ENCODE measurements around the gene CLRN1.
A peak's percentile ranks its signal among the peaks of the same experiment; 100 is the strongest.

Gene CLRN1

GRCh38 chr3:150885535-150885934 lies 87.0 kb downstream of the CLRN1 start:
- H3K4me3 ChIP-seq (replicated peaks; ENCODE audit: low read depth, low read length): no peak overlapping the region
- no peak for DNase-seq (ENCODE audit: low read depth)
- TF ChIP-seq CTCF (IDR thresholded peaks at IDR 0.05; ENCODE audit: low read length, missing control alignments): no peak

- TF ChIP-seq CTCF (IDR thresholded peaks at IDR 0.05; ENCODE audit: low read length, missing control alignments): no peak
- no peak for DNase-seq (ENCODE audit: low read depth)
These were observed 93.4 kb downstream of the CLRN1 start for GRCh38 chr3:150878996-150879575.

GRCh38 chr3:150878290-150878689 lies 94.2 kb downstream of the CLRN1 start:
- H3K4me3 ChIP-seq (replicated peaks; ENCODE audit: low read depth, low read length): no peak overlapping the region
- no peak for DNase-seq (ENCODE audit: low read depth)
- no peak for TF ChIP-seq CTCF (IDR thresholded peaks at IDR 0.05; ENCODE audit: low read length, missing control alignments)

More at GRCh38 chr3:150878996-150879575, 93.4 kb downstream of the CLRN1 start:
- no peak overlapping the region for H3K4me3 ChIP-seq (replicated peaks; ENCODE audit: low read depth, low read length)

- no peak for TF ChIP-seq CTCF (IDR thresholded peaks at IDR 0.05; ENCODE audit: low read length, missing control alignments)
- no peak overlapping the region for H3K4me3 ChIP-seq (replicated peaks; ENCODE audit: low read depth, low read length)
- DNase-seq (ENCODE audit: low read depth): peak; percentile 18
These were observed 95.2 kb downstream of the CLRN1 start for GRCh38 chr3:150877303-150877702.

- H3K4me3 ChIP-seq (replicated peaks; ENCODE audit: low read depth, low read length): no peak overlapping the region
- TF ChIP-seq CTCF (IDR thresholded peaks at IDR 0.05; ENCODE audit: low read length, missing control alignments): no peak
- no peak for DNase-seq (ENCODE audit: low read depth)
These were observed 95.8 kb downstream of the CLRN1 start for GRCh38 chr3:150876611-150877265.
